Heart left ventricle (tissue), 13 donors: Measurements from ENCODE around the gene DYNC1H1.

Experiments used
- CTCF ChIP-seq, 12 donors: fragments of 200-600 bp; sonication (generic) in 4 of 12; IDR thresholded peaks; one replicate each; pipeline versions ENCODE4 v1.5.0 to v1.8.0; 2018 to 2022; ENCODE audit warnings: antibody characterized with exemption in 12 of 12, mild to moderate bottlenecking in 5 of 12
- POLR2A ChIP-seq, 2 donors: fragments of 450-650 bp; IDR thresholded peaks; one replicate each; pipeline ENCODE4 v1.6.1; 2017; ENCODE audit warnings: antibody characterized with exemption in 2 of 2, mild to moderate bottlenecking in 2 of 2, moderate library complexity in 2 of 2
- donor health status: ischemic (EF 13 %, LVEDD 7.1; RV severe dilation, severe dysfunction).
- donor health status: DM: no; HTN: yes; CAD: no.
- donor health status: DM: no; HTN: no; CAD: no.
- donor health status: ischemic (EF 25% LVEDD 6.9; RV normal size, moderate dysfunction).
- donor health status: ischemic (EF 25% LVEDD 5.7; RV mildly dilated, moderate dysfunction).
- donor health status: ischemic (EF 35%, LVEDD 5.7; RV mildly dilated, moderate dysfunction).
- donor health status: nonischemic (EF 11% LVEDD 7.7; RV severe dilation, severe dysfunction).
- donor health status: DM: yes; HTN: yes; CAD: no.
- donor health status: PGD.
- donor health status: ischemic (EF 29% LVEDD 5.4; RV normal size, mild dysfunction).
- donor health status: nonischemic (EF 23%, LVEDD 6.1; RV moderate dilation, normal function).

DNA sequence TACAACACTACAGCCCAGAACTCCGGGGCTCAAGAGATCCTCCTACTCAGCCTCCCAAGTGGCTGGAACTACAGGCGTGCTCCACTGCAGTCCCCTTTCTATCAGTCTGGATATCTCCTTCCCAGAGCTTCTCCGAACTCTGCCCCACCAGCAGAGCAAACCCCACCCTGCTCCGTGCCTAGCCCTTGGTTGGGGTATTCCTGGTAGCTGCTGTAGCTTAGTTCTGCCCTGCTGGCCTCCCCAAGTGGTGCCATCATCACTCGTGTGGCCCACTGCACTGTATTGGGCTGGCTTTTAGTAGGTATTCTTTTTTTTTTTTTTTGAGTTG, 113.0 kb downstream of the DYNC1H1 start:
- TF ChIP-seq POLR2A (IDR thresholded peaks at IDR 0.05) (no peak), CTCF (IDR thresholded peaks at IDR 0.05) (no peak)
